ENCODE data around the gene HTATSF1. TPM values are rescaled to one million over a fixed set of nuclear protein-coding genes. Genes with fewer than 3 reads are reported as not detected.

Gene HTATSF1
- total RNA-seq, 1 donor from 2014 or later = 33.1 TPM

GRCh38 chrX:136464589-136464988 is 32.8 kb upstream of the HTATSF1 start:
- FAIRE-seq (peak; percentile 26), DNase-seq (ENCODE audit: low read depth) (no peak)
- H3K36me3 Mint-ChIP-seq (ENCODE audit: low read depth, unreplicated experiment) = no peaks in the 10 kb centered on the region
- H3K27me3 Mint-ChIP-seq (ENCODE audit: low read depth, unreplicated experiment) = no peaks in the 10 kb centered on the region
- H3K9me3 Mint-ChIP-seq (ENCODE audit: unreplicated experiment) = no peaks in the 10 kb centered on the region
- no peak overlapping the region for H3K4me3 Mint-ChIP-seq (ENCODE audit: unreplicated experiment)
- Histone ChIP-seq H3K9me3 (ENCODE audit: insufficient read depth, low read depth, low read length) (no peaks in the 10 kb centered on the region), H3K4me3 (ENCODE audit: insufficient read depth, low read depth, low read length) (no peak overlapping the region), H2AFZ (ENCODE audit: low read depth, low read length) (no peak overlapping the region), H3K36me3 (ENCODE audit: insufficient read depth, low read length) (no peaks in the 10 kb centered on the region), H3K79me2 (ENCODE audit: insufficient read depth, low read length) (no peaks in the 10 kb centered on the region), H3K4me1 (ENCODE audit: insufficient read depth, low read length) (no peaks in the 10 kb centered on the region), H3K4me2 (ENCODE audit: low read length) (no peak overlapping the region), H3K9ac (ENCODE audit: low read length) (no peak overlapping the region), H3K27ac (ENCODE audit: low read depth, low read length) (no peak overlapping the region), H4K20me1 (ENCODE audit: insufficient read depth, low read length) (no peaks in the 10 kb centered on the region), H3K27me3 (ENCODE audit: insufficient read depth, low read length) (no peaks in the 10 kb centered on the region)
- TF ChIP-seq CTCF (IDR thresholded peaks at IDR 0.05; ENCODE audit: insufficient read depth, low read depth, low read length) = no peak
- no peak for TF ChIP-seq EZH2 (IDR thresholded peaks at IDR 0.05; ENCODE audit: insufficient read depth, low read length)
- no peaks in the 10 kb centered on the region for H3K4me1 Mint-ChIP-seq (ENCODE audit: low read depth, unreplicated experiment)
- no peak overlapping the region for H3K27ac Mint-ChIP-seq (ENCODE audit: unreplicated experiment)

- H3K36me3 ChIP-seq (ENCODE audit: insufficient read depth, low read length) = no peaks in the 10 kb centered on the region
- no peak overlapping the region for H3K27ac Mint-ChIP-seq (ENCODE audit: unreplicated experiment)
- H3K9me3 ChIP-seq (ENCODE audit: insufficient read depth, low read depth, low read length) = no peaks in the 10 kb centered on the region
- no peak overlapping the region for H3K4me2 ChIP-seq (ENCODE audit: low read length)
- H2AFZ ChIP-seq (ENCODE audit: low read depth, low read length) = no peak overlapping the region
- H3K27me3 Mint-ChIP-seq (ENCODE audit: low read depth, unreplicated experiment) = peaks cover 3% of the 10 kb centered on the region
- TF ChIP-seq CTCF (IDR thresholded peaks at IDR 0.05; ENCODE audit: insufficient read depth, low read depth, low read length) (no peak), EZH2 (IDR thresholded peaks at IDR 0.05; ENCODE audit: insufficient read depth, low read length) (no peak)
- H3K27ac ChIP-seq (ENCODE audit: low read depth, low read length) = no peak overlapping the region
- H4K20me1 ChIP-seq (ENCODE audit: insufficient read depth, low read length) = no peaks in the 10 kb centered on the region
- no peaks in the 10 kb centered on the region for H3K4me1 Mint-ChIP-seq (ENCODE audit: low read depth, unreplicated experiment)
- DNase-seq (ENCODE audit: low read depth) (no peak), FAIRE-seq (no peak)
- peaks cover 2% of the 10 kb centered on the region for H3K9me3 Mint-ChIP-seq (ENCODE audit: unreplicated experiment)
- H3K79me2 ChIP-seq (ENCODE audit: insufficient read depth, low read length) = no peaks in the 10 kb centered on the region
- H3K4me3 ChIP-seq (ENCODE audit: insufficient read depth, low read depth, low read length) = no peak overlapping the region
- H3K4me3 Mint-ChIP-seq (ENCODE audit: unreplicated experiment) = no peak overlapping the region
- H3K27me3 ChIP-seq (ENCODE audit: insufficient read depth, low read length) = no peaks in the 10 kb centered on the region
- H3K4me1 ChIP-seq (ENCODE audit: insufficient read depth, low read length) = no peaks in the 10 kb centered on the region
- no peaks in the 10 kb centered on the region for H3K36me3 Mint-ChIP-seq (ENCODE audit: low read depth, unreplicated experiment)
- H3K9ac ChIP-seq (ENCODE audit: low read length) = no peak overlapping the region
These were observed 30.1 kb upstream of the HTATSF1 start for GRCh38 chrX:136467303-136467702.

- DNase-seq (ENCODE audit: low read depth) (no peak), FAIRE-seq (peak; percentile 92)
- Histone ChIP-seq H3K4me1 (ENCODE audit: insufficient read depth, low read length) (no peaks in the 10 kb centered on the region), H3K36me3 (ENCODE audit: insufficient read depth, low read length) (no peaks in the 10 kb centered on the region), H3K4me2 (ENCODE audit: low read length) (no peak overlapping the region), H3K9me3 (ENCODE audit: insufficient read depth, low read depth, low read length) (no peaks in the 10 kb centered on the region), H3K4me3 (ENCODE audit: insufficient read depth, low read depth, low read length) (no peak overlapping the region), H3K9ac (ENCODE audit: low read length) (no peak overlapping the region), H4K20me1 (ENCODE audit: insufficient read depth, low read length) (no peaks in the 10 kb centered on the region), H3K79me2 (ENCODE audit: insufficient read depth, low read length) (no peaks in the 10 kb centered on the region), H3K27me3 (ENCODE audit: insufficient read depth, low read length) (no peaks in the 10 kb centered on the region), H3K27ac (ENCODE audit: low read depth, low read length) (no peak overlapping the region), H2AFZ (ENCODE audit: low read depth, low read length) (no peak overlapping the region)
- Mint-ChIP-seq H3K36me3 (ENCODE audit: low read depth, unreplicated experiment) (no peaks in the 10 kb centered on the region), H3K4me3 (ENCODE audit: unreplicated experiment) (no peak overlapping the region), H3K27ac (ENCODE audit: unreplicated experiment) (no peak overlapping the region), H3K4me1 (ENCODE audit: low read depth, unreplicated experiment) (no peaks in the 10 kb centered on the region), H3K27me3 (ENCODE audit: low read depth, unreplicated experiment) (peaks cover 3% of the 10 kb centered on the region), H3K9me3 (ENCODE audit: unreplicated experiment) (peaks cover 2% of the 10 kb centered on the region)
- TF ChIP-seq EZH2 (IDR thresholded peaks at IDR 0.05; ENCODE audit: insufficient read depth, low read length) = no peak
- TF ChIP-seq CTCF (IDR thresholded peaks at IDR 0.05; ENCODE audit: insufficient read depth, low read depth, low read length) = no peak
These were observed 28.8 kb upstream of the HTATSF1 start for GRCh38 chrX:136468391-136469103.

Measured in astrocyte (in vitro differentiated cells and primary cell).